Hepatocyte (in vitro differentiated cells): ENCODE data around the gene MYO1H.

ENCODE experiments used
- CTCF ChIP-seq: fragments of 200-600 bp; sonication (generic); IDR thresholded peaks from 2 replicates; pipeline ENCODE4 v1.5.1; 2016; ENCODE audit warnings: antibody characterized with exemption, mild to moderate bottlenecking; ENCODE audit not compliant: poor library complexity
- EZH2phosphoT487 ChIP-seq: fragments of 200-600 bp; sonication (generic); IDR thresholded peaks from one replicate; pipeline ENCODE4 v1.6.1; 2018; ENCODE audit warnings: antibody characterized with exemption, mild to moderate bottlenecking, low read depth, moderate library complexity; ENCODE audit not compliant: unreplicated experiment, severe bottlenecking

DNA sequence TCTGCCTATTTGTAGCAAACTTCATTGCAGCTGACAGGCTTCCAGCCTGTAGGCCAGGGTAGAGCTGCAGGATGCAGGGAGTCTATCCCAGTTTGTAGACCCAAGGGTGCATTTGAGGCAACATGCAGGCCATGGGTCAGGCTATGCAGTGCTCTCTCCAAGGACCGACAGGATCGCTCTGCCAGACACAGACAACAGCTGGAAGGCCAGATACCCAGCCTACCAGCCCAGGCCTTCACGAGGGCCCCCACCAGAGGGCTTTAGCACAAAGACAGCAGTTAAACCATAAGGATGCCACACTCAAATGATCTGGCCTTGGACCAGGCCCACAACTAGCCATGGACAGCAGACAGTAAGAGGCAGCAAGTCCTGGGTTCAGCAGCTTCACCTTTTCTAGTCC is 119.1 kb downstream of the MYO1H start:
- no peak for TF ChIP-seq CTCF
- TF ChIP-seq EZH2phosphoT487, result no peak
